ENCODE results near the gene LYPD6.

The LYPD6 gene

GRCh38 chr2:149513461-149513860, 183.1 kb downstream of the LYPD6 start:
- DNase-seq (ENCODE audit: low read depth) = no peak

Data from ELR (cell line).